HepG2 (cell line): ENCODE measurements around the gene GTF2E1.
"Not testable (repeated sequence)": the region's sequence is repeated elsewhere in the genome, so short reads cannot be mapped to it uniquely, and the experiment has no call there.

Source experiments
- ATRX ChIP-seq: sonication (generic); formaldehyde crosslinking; IDR thresholded peaks from 2 replicates; pipeline ENCODE4 v1.4.0; 2020; ENCODE audit warnings: missing genetic modification reagents, borderline replicate concordance
- EZH2 ChIP-seq: conservative IDR thresholded peaks from 2 replicates; pipeline ENCODE4 v1.6.1; 2012; ENCODE audit warnings: mild to moderate bottlenecking, low read depth, low read length, moderate library complexity
- MTF1 ChIP-seq: sonication (generic); formaldehyde crosslinking; IDR thresholded peaks from 2 replicates; pipeline ENCODE4 v1.5.0; 2020; ENCODE audit warnings: missing genetic modification reagents
- NFRKB ChIP-seq: fragments of 450-650 bp; IDR thresholded peaks from 2 replicates; pipeline ENCODE4 v1.6.1; 2017
- PHF8 ChIP-seq: sonication (generic); formaldehyde crosslinking; IDR thresholded peaks from 2 replicates; pipeline ENCODE4 v1.5.0; 2020; ENCODE audit warnings: missing genetic modification reagents
- SNAPC5 ChIP-seq: sonication (generic); formaldehyde crosslinking; IDR thresholded peaks from 2 replicates; pipeline ENCODE4 v1.8.1; 2023; ENCODE audit warnings: mild to moderate bottlenecking, missing genetic modification reagents, borderline replicate concordance
- ZNF770 ChIP-seq: sonication (generic); formaldehyde crosslinking; IDR thresholded peaks from 2 replicates; pipeline ENCODE4 v1.5.0; 2020; ENCODE audit warnings: mild to moderate bottlenecking, missing genetic modification reagents

DNA sequence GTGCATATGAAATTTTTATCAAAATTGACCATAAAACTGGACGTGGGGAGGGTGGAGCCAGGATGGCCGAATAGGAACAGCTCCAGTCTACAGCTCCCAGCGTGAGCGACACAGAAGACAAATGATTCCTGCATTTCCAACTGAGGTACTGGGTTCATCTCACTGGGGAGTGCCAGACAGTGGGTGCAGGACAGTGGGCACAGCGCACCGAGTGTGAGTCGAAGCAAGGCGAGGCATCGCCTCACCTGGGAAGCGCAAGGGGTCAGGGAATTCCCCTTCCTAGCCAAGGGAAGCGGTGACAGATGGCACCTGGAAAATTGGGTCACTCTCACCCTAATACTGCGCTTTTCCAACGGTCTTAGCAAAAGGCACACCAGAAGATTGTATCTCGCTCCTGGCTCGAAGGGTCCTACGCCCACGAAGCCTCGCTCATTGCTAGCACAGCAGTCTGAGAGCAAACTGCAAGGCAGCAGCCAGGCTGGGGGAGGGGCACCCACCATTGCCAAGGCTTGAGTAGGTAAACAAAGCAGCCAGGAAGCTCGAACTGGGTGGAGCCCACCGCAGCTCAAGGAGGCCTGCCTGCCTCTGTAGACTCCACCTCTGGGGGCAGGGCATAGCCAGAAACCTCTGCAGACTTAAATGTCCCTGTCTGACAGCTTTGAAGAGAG, 23.2 kb upstream of the GTF2E1 start:
- not testable (repeated sequence) for TF ChIP-seq NFRKB; ZNF770; ATRX; PHF8 (CRISPR knock-in tag); SNAPC5 (CRISPR knock-in tag); MTF1 (CRISPR knock-in tag); EZH2
